H9 (cell line): ENCODE measurements around the gene SLC9A9. TPM values are rescaled to one million over a fixed set of nuclear protein-coding genes. Genes with fewer than 3 reads are reported as not detected.

Experiments
- DNase-seq: peaks from one replicate; pipeline ENCODE4 v3.0.0-alpha.2; 2017
- H2AFZ ChIP-seq: one replicate; pipeline ENCODE4 v1.6.1; 2013; ENCODE audit warnings: mild to moderate bottlenecking, low read length, control low read depth, moderate library complexity
- H2AK5ac ChIP-seq: 2 replicates; pipeline ENCODE4 v1.6.1; 2013; ENCODE audit warnings: low read length, control low read depth, mixed read lengths; ENCODE audit not compliant: insufficient read length
- H2BK120ac ChIP-seq: one replicate; pipeline ENCODE4 v1.6.1; 2013; ENCODE audit warnings: low read depth, mild to moderate bottlenecking, low read length, control low read depth, inconsistent platforms; ENCODE audit not compliant: poor library complexity, severe bottlenecking
- H2BK12ac ChIP-seq: 2 replicates; pipeline ENCODE4 v1.6.1; 2013; ENCODE audit warnings: low read length, control low read depth, mixed read lengths, low read depth; ENCODE audit not compliant: insufficient read length
- H2BK15ac ChIP-seq: 2 replicates; pipeline ENCODE4 v1.6.1; 2013; ENCODE audit warnings: low read depth, low read length, control low read depth
- H2BK20ac ChIP-seq: one replicate; pipeline ENCODE4 v1.6.1; 2013; ENCODE audit warnings: low read depth, mild to moderate bottlenecking, low read length, control low read depth, inconsistent platforms; ENCODE audit not compliant: poor library complexity, severe bottlenecking
- H2BK5ac ChIP-seq: 2 replicates; pipeline ENCODE4 v1.6.1; 2013; ENCODE audit warnings: low read length, control low read depth, mixed read lengths; ENCODE audit not compliant: insufficient read length
- H3K14ac ChIP-seq: 2 replicates; pipeline ENCODE4 v1.6.1; 2013; ENCODE audit warnings: low read length, control low read depth; ENCODE audit not compliant: insufficient read depth
- H3K18ac ChIP-seq: 2 replicates; pipeline ENCODE4 v1.6.1; 2013; ENCODE audit warnings: low read depth, mild to moderate bottlenecking, mixed read lengths, low read length, control low read depth; ENCODE audit not compliant: insufficient read length
- H3K23ac ChIP-seq: 2 replicates; pipeline ENCODE4 v1.6.1; 2013; ENCODE audit warnings: low read length, control low read depth, mixed read lengths, low read depth; ENCODE audit not compliant: insufficient read length
- H3K23me2 ChIP-seq: 2 replicates; pipeline ENCODE4 v1.6.1; 2013; ENCODE audit warnings: low read depth, mild to moderate bottlenecking, mixed read lengths, low read length, control low read depth; ENCODE audit not compliant: insufficient read length, poor library complexity, severe bottlenecking
- H3K27ac ChIP-seq: 2 replicates; pipeline ENCODE4 v1.5.1; 2013; ENCODE audit warnings: low read length, control low read depth, mixed read lengths, low read depth; ENCODE audit not compliant: insufficient read length
- H3K27me3 ChIP-seq: 2 replicates; pipeline ENCODE4 v1.6.1; 2013; ENCODE audit warnings: low read length, control low read depth, inconsistent platforms; ENCODE audit not compliant: insufficient read depth
- H3K4ac ChIP-seq: 2 replicates; pipeline ENCODE4 v1.6.1; 2013; ENCODE audit warnings: low read depth, mild to moderate bottlenecking, control low read depth, inconsistent platforms, low read length, moderate library complexity
- H3K4me1 ChIP-seq: 2 replicates; pipeline ENCODE4 v1.6.1; 2013; ENCODE audit warnings: low read length, control low read depth, inconsistent platforms; ENCODE audit not compliant: insufficient read depth
- H3K4me2 ChIP-seq: 2 replicates; pipeline ENCODE4 v1.6.1; 2013; ENCODE audit warnings: low read length, control low read depth, mixed read lengths; ENCODE audit not compliant: insufficient read length, insufficient read depth
- H3K56ac ChIP-seq: 2 replicates; pipeline ENCODE4 v1.6.1; 2013; ENCODE audit warnings: low read depth, mild to moderate bottlenecking, mixed read lengths, low read length, control low read depth; ENCODE audit not compliant: insufficient read length
- H3K79me1 ChIP-seq: 2 replicates; pipeline ENCODE4 v1.6.1; 2013; ENCODE audit warnings: low read depth, mild to moderate bottlenecking, moderate library complexity, low read length, control low read depth, inconsistent platforms; ENCODE audit not compliant: insufficient read depth, poor library complexity, severe bottlenecking
- H3K79me2 ChIP-seq: 2 replicates; pipeline ENCODE4 v1.6.1; 2013; ENCODE audit warnings: low read length, control low read depth, inconsistent platforms; ENCODE audit not compliant: insufficient read depth
- H3K9ac ChIP-seq: 2 replicates; pipeline ENCODE4 v1.6.1; 2013; ENCODE audit warnings: low read length, control low read depth, mixed read lengths; ENCODE audit not compliant: insufficient read length; ENCODE audit errors: extremely low read depth
- H3K9me3 ChIP-seq: one replicate; pipeline ENCODE4 v1.6.1; 2013; ENCODE audit warnings: low read depth, low read length, inconsistent platforms; ENCODE audit not compliant: control insufficient read depth
- H3T11ph ChIP-seq: one replicate; pipeline ENCODE4 v1.6.1; 2013; ENCODE audit warnings: mild to moderate bottlenecking, low read length, control low read depth, inconsistent platforms
- H4K20me1 ChIP-seq: one replicate; pipeline ENCODE4 v1.6.1; 2013; ENCODE audit not compliant: control insufficient read depth, insufficient read length, insufficient read depth
- H4K5ac ChIP-seq: 2 replicates; pipeline ENCODE4 v1.6.1; 2013; ENCODE audit warnings: low read depth, mild to moderate bottlenecking, mixed read lengths, low read length, control low read depth; ENCODE audit not compliant: insufficient read length
- H4K8ac ChIP-seq: replicated peaks from 2 replicates; pipeline ENCODE4 v1.6.1; 2013; ENCODE audit warnings: low read length, control low read depth, mixed read lengths, low read depth; ENCODE audit not compliant: insufficient read length
- H4K91ac ChIP-seq: 2 replicates; pipeline ENCODE4 v1.6.1; 2013; ENCODE audit warnings: low read depth, mild to moderate bottlenecking, moderate library complexity, mixed read lengths, low read length, control low read depth; ENCODE audit not compliant: insufficient read length
- H3K27ac Mint-ChIP-seq, 3 experiments: 2 replicates in 2 of 3; 3 replicates in 1 of 3; pipeline ENCODE4 v1.8.0; 2020 to 2021; ENCODE audit warnings: mixed read lengths in 3 of 3, mild to moderate bottlenecking in 1 of 3, moderate library complexity in 1 of 3
- H3K27me3 Mint-ChIP-seq: 2 replicates; pipeline ENCODE4 v1.8.0; 2021; ENCODE audit warnings: low read depth, mild to moderate bottlenecking, moderate library complexity, mixed read lengths
- H3K36me3 Mint-ChIP-seq, 3 experiments: 2 replicates in 2 of 3; 3 replicates in 1 of 3; pipeline ENCODE4 v1.8.0; 2020 to 2021; ENCODE audit warnings: low read depth in 3 of 3, mixed read lengths in 3 of 3; ENCODE audit not compliant: insufficient read depth in 1 of 3
- H3K4me1 Mint-ChIP-seq, 2 experiments: 2 replicates each; pipeline ENCODE4 v1.8.0; 2020; ENCODE audit warnings: mixed read lengths in 2 of 2
- H3K4me3 Mint-ChIP-seq, 2 experiments: 2 replicates in 1 of 2; 3 replicates in 1 of 2; pipeline ENCODE4 v1.8.0; 2020 to 2021; ENCODE audit warnings: mild to moderate bottlenecking in 2 of 2, mixed read lengths in 2 of 2, moderate library complexity in 1 of 2
- H3K9me3 Mint-ChIP-seq, 2 experiments: 2 replicates in 1 of 2; 3 replicates in 1 of 2; pipeline ENCODE4 v1.8.0; 2020; ENCODE audit warnings: mild to moderate bottlenecking in 2 of 2, mixed read lengths in 2 of 2, moderate library complexity in 1 of 2
- CTCF ChIP-seq: fragments of 200-600 bp; sonication (generic); conservative IDR thresholded peaks from 3 replicates; pipeline ENCODE4 v1.8.0; 2021; ENCODE audit warnings: antibody characterized with exemption, mild to moderate bottlenecking
- WGBS: extraction: QIAGEN DNeasy Blood & Tissue Kit; methylation state at CpG from one replicate; pipeline ENCODE4 v1.1.7; 2013; ENCODE audit warnings: missing lambda C conversion rate, low lambda C conversion rate, mixed read lengths; ENCODE audit not compliant: insufficient read length; ENCODE audit errors: extremely low coverage; 5-methylcytosine and 5-hydroxymethylcytosine counted together
- total RNA-seq: library from RNA; stranded (reverse); gene quantifications from 2 replicates; pipeline ENCODE4 v1.2.1, GENCODE V29; 2021

The SLC9A9 gene
- total RNA-seq, 1 experiment from 2014 or later: 0.35 TPM

DNA sequence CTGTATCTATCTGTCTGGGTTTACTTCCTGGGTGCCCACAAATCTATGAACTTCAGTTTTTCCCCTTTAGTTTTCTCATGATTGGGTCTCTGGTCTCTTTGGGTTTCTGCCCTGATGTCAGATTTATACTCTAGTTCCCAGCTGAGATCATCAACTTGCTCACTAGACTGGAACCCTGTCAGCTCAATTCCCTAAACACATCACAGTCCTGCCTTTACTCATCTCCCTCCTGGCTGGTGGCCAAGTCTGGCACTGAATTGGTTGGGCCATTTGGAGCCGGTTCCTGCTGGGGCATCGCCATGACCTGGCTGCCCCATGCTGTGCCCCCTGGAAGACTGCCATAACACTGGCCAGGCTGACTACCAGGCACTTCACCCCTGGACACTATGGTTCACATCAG is 383.4 kb downstream of the SLC9A9 start:
- no peak overlapping the region for H3K56ac ChIP-seq
- no peaks in the 10 kb centered on the region for H3K27me3 Mint-ChIP-seq
- peaks cover 3% of the 10 kb centered on the region in 2 experiments for H3K4me1 Mint-ChIP-seq
- H3K4me1 ChIP-seq: no peaks in the 10 kb centered on the region; the same call in 1 of the 2 replicates
- no peak overlapping the region for H4K91ac ChIP-seq
- no peaks in the 10 kb centered on the region for H3K27me3 ChIP-seq
- H3K4me2 ChIP-seq: no peak overlapping the region
- no peaks in the 10 kb centered on the region for H3K36me3 Mint-ChIP-seq
- no peak for TF ChIP-seq CTCF
- no peak overlapping the region for H3K27ac Mint-ChIP-seq
- H3K18ac ChIP-seq: no peak overlapping the region
- no peak overlapping the region for H2BK120ac ChIP-seq
- no peaks in the 10 kb centered on the region for H4K20me1 ChIP-seq
- no peak overlapping the region for H2BK15ac ChIP-seq
- no peak overlapping the region for H3K9ac ChIP-seq
- no peak overlapping the region for H2BK5ac ChIP-seq
- H2AFZ ChIP-seq: no peak overlapping the region
- WGBS: no CpG with 5 or more reads among the region's 2 CpGs
- H3K14ac ChIP-seq: no peak overlapping the region
- DNase-seq: no peak
- H2AK5ac ChIP-seq: no peak overlapping the region
- no peak overlapping the region for H2BK20ac ChIP-seq
- H3K23me2 ChIP-seq: no peaks in the 10 kb centered on the region
- no peak overlapping the region for H2BK12ac ChIP-seq
- no peak overlapping the region for H4K8ac ChIP-seq
- H3K23ac ChIP-seq: no peak overlapping the region
- H3K9me3 ChIP-seq: no peaks in the 10 kb centered on the region
- no peaks in the 10 kb centered on the region for H3K79me1 ChIP-seq
- no peak overlapping the region for H3K4ac ChIP-seq
- H3K4me3 Mint-ChIP-seq: no peak overlapping the region
- no peak overlapping the region for H3T11ph ChIP-seq
- H3K9me3 Mint-ChIP-seq: no peaks in the 10 kb centered on the region
- H3K79me2 ChIP-seq: no peaks in the 10 kb centered on the region
- no peak overlapping the region for H4K5ac ChIP-seq
- H3K27ac ChIP-seq: no peak overlapping the region
